Measurements from ENCODE around the gene ST3GAL4. TPM values are rescaled to one million over a fixed set of nuclear protein-coding genes. Genes with fewer than 3 reads are reported as not detected.
A peak's percentile ranks its signal among the peaks of the same experiment; 100 is the strongest.

The ST3GAL4 gene
- total and polyA plus RNA-seq, 2 donors (not counting 1 experiment from before 2014, with no cell fraction given), result 1.1 to 1.9 TPM

DNA sequence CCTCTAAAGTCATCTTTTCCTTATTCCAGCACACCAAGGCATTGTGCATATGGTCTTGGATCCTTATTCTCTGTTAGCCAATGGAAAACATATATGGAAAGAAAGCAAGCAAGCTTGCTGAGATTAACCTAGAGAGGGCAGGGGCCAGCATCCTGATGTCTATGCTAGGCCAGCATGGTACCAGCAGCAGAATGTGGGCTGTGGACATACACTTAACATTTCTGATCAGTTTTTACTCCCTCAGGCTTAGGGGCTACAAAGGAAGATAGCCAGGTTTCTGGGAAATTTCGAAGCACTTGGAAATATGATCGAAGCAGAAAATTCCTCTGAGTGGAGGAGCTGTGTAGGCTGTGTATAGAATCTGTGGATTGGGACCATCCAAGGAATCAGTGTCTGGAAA, 67.0 kb downstream of the ST3GAL4 start:
- 69% methylated on average over 2 of the region's 2 CpGs for WGBS (ENCODE audit: insufficient coverage)
- no peak overlapping the region for H3K4me3 Mint-ChIP-seq
- intact Hi-C loops (cut with micrococcal nuclease), result no loop called here

DNA sequence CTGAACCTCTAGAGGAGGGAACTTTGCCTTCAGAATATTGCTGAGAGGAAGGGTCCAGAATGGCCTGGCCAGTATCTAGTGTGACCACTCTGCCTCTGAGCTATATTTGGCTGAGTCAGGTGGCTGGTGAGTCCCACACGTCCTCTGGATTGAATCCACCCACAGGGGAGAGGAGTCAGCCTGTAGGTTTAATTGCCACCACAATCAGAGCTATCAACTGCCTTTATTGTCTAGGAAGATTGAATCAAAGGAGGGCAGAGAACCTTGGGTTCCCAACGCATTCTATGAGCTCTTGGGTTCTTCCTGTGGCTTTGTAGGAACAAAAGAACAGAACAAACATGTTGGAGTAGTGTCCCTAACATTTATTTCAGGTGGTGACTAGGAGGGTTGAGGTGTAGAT, 67.7 kb downstream of the ST3GAL4 start:
- DNase-seq, result no peak
- Histone ChIP-seq H3K27me3 (replicated peaks in 1 of 4; ENCODE audit: control extremely low read depth in 1 of 4, control insufficient read depth in 3 of 4, insufficient read depth in 4 of 4, low read length in 3 of 4) (peaks cover 0 to 8% (median 0%) of the 10 kb centered on the region in 4 experiments), H3K27ac (ENCODE audit: low read length in 2 of 2) (no peak overlapping the region), H3K4me3 (ENCODE audit: control extremely low read depth in 1 of 5, extremely low read depth in 1 of 5, insufficient read depth in 1 of 5, low read depth in 2 of 5, low read length in 4 of 5) (no peak overlapping the region), H3K9me3 (ENCODE audit: control extremely low read depth in 1 of 3, control insufficient read depth in 2 of 3, insufficient read depth in 1 of 3, low read length in 2 of 3) (peaks cover 0 to 5% (median 0%) of the 10 kb centered on the region in 3 donors), H2AFZ (ENCODE audit: insufficient read depth, low read depth, low read length, poor library complexity, severe bottlenecking) (no peak overlapping the region), H3K36me3 (replicated peaks in 1 of 2; ENCODE audit: control extremely low read depth in 1 of 2, control insufficient read depth in 1 of 2, extremely low read depth in 1 of 2, insufficient read depth in 2 of 2, low read length in 1 of 2) (no peaks in the 10 kb centered on the region), H3K4me1 (ENCODE audit: control insufficient read depth in 2 of 2, insufficient read depth in 2 of 2, low read length in 2 of 2) (peaks cover 13 to 20% of the 10 kb centered on the region in 2 donors), H3K9ac (ENCODE audit: low read length) (no peak overlapping the region), H3K79me2 (ENCODE audit: control insufficient read depth, insufficient read depth, low read length) (no peaks in the 10 kb centered on the region), H3K4me2 (replicated peaks; ENCODE audit: low read depth, low read length, poor library complexity, severe bottlenecking) (no peak overlapping the region), H4K20me1 (ENCODE audit: control insufficient read depth, insufficient read depth, low read length, poor library complexity, severe bottlenecking) (no peaks in the 10 kb centered on the region)
- ChIA-PET CTCF (interaction anchor here (1.9 kb wide), 1 partner anchor 57 kb away, joined by 5 read pairs; no protein-coding TSS in a partner anchor), POLR2A (no interaction called here)
- Mint-ChIP-seq H3K4me1 (peaks cover 22% of the 10 kb centered on the region), H3K9me3 (ENCODE audit: insufficient read depth) (no peaks in the 10 kb centered on the region), H3K27me3 (peaks cover 6% of the 10 kb centered on the region), H3K27ac (no peak overlapping the region), H3K4me3 (no peak overlapping the region)
- intact Hi-C loops (cut with micrococcal nuclease), result no loop called here
- 43% methylated on average over 1 of the region's 2 CpGs for WGBS (ENCODE audit: insufficient coverage)
- ATAC-seq (ENCODE audit: low read depth), result no peak
- TF ChIP-seq EZH2 (IDR thresholded peaks at IDR 0.05; ENCODE audit: borderline replicate concordance, insufficient read depth, low read depth, low read length, poor library complexity, severe bottlenecking), result no peak
- TF ChIP-seq, protein P1, sequence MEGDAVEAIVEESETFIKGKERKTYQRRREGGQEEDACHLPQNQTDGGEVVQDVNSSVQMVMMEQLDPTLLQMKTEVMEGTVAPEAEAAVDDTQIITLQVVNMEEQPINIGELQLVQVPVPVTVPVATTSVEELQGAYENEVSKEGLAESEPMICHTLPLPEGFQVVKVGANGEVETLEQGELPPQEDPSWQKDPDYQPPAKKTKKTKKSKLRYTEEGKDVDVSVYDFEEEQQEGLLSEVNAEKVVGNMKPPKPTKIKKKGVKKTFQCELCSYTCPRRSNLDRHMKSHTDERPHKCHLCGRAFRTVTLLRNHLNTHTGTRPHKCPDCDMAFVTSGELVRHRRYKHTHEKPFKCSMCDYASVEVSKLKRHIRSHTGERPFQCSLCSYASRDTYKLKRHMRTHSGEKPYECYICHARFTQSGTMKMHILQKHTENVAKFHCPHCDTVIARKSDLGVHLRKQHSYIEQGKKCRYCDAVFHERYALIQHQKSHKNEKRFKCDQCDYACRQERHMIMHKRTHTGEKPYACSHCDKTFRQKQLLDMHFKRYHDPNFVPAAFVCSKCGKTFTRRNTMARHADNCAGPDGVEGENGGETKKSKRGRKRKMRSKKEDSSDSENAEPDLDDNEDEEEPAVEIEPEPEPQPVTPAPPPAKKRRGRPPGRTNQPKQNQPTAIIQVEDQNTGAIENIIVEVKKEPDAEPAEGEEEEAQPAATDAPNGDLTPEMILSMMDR (IDR thresholded peaks at IDR 0.05), result no peak

More for the DNA sequence above, 67.0 kb downstream of the ST3GAL4 start:
- TF ChIP-seq EZH2 (IDR thresholded peaks at IDR 0.05; ENCODE audit: borderline replicate concordance, insufficient read depth, low read depth, low read length, poor library complexity, severe bottlenecking), result no peak
- TF ChIP-seq, protein P1 (IDR thresholded peaks at IDR 0.05), result no peak
- no peaks in the 10 kb centered on the region for H3K9me3 Mint-ChIP-seq (ENCODE audit: insufficient read depth)
- Histone ChIP-seq H3K4me1 (ENCODE audit: control insufficient read depth in 2 of 2, insufficient read depth in 2 of 2, low read length in 2 of 2) (peaks cover 13 to 19% of the 10 kb centered on the region in 2 donors), H3K9ac (ENCODE audit: low read length) (no peak overlapping the region), H3K27me3 (replicated peaks in 1 of 4; ENCODE audit: control extremely low read depth in 1 of 4, control insufficient read depth in 3 of 4, insufficient read depth in 4 of 4, low read length in 3 of 4) (peaks cover 0 to 8% (median 0%) of the 10 kb centered on the region in 4 experiments), H3K4me3 (ENCODE audit: control extremely low read depth in 1 of 5, extremely low read depth in 1 of 5, insufficient read depth in 1 of 5, low read depth in 2 of 5, low read length in 4 of 5) (no peak overlapping the region), H2AFZ (ENCODE audit: insufficient read depth, low read depth, low read length, poor library complexity, severe bottlenecking) (no peak overlapping the region), H4K20me1 (ENCODE audit: control insufficient read depth, insufficient read depth, low read length, poor library complexity, severe bottlenecking) (no peaks in the 10 kb centered on the region), H3K9me3 (ENCODE audit: control extremely low read depth in 1 of 3, control insufficient read depth in 2 of 3, insufficient read depth in 1 of 3, low read length in 2 of 3) (peaks cover 0 to 5% (median 0%) of the 10 kb centered on the region in 3 donors), H3K4me2 (replicated peaks; ENCODE audit: low read depth, low read length, poor library complexity, severe bottlenecking) (no peak overlapping the region), H3K79me2 (ENCODE audit: control insufficient read depth, insufficient read depth, low read length) (no peaks in the 10 kb centered on the region), H3K36me3 (replicated peaks in 1 of 2; ENCODE audit: control extremely low read depth in 1 of 2, control insufficient read depth in 1 of 2, extremely low read depth in 1 of 2, insufficient read depth in 2 of 2, low read length in 1 of 2) (no peaks in the 10 kb centered on the region), H3K27ac (ENCODE audit: low read length in 2 of 2) (no peak overlapping the region)
- ChIA-PET POLR2A (no interaction called here), CTCF (interaction anchor here (1.9 kb wide), 1 partner anchor 57 kb away, joined by 5 read pairs; no protein-coding TSS in a partner anchor)
- DNase-seq (no peak), ATAC-seq (ENCODE audit: low read depth) (no peak)
- H3K27ac Mint-ChIP-seq, result peak overlapping the region; percentile 17
- peaks cover 6% of the 10 kb centered on the region for H3K27me3 Mint-ChIP-seq
- peaks cover 22% of the 10 kb centered on the region for H3K4me1 Mint-ChIP-seq
